IPS-20b (cell line): ENCODE results near the gene PTMA.

Experiments
- H3K27ac ChIP-seq: one replicate; pipeline ENCODE4 v1.5.1; 2013; ENCODE audit warnings: low read length
- H3K27me3 ChIP-seq: 2 replicates; pipeline ENCODE4 v1.6.1; 2013; ENCODE audit warnings: mild to moderate bottlenecking, low read length, inconsistent platforms; ENCODE audit not compliant: insufficient read depth
- H3K36me3 ChIP-seq: 2 replicates; pipeline ENCODE4 v1.6.1; 2013; ENCODE audit warnings: low read depth, mild to moderate bottlenecking, inconsistent platforms, low read length, moderate library complexity; ENCODE audit not compliant: insufficient read depth
- H3K4me1 ChIP-seq: 2 replicates; pipeline ENCODE4 v1.6.1; 2013; ENCODE audit warnings: mild to moderate bottlenecking, control low read depth, inconsistent platforms, low read length, moderate library complexity; ENCODE audit not compliant: insufficient read depth
- H3K4me3 ChIP-seq: 2 replicates; pipeline ENCODE4 v1.5.1; 2013; ENCODE audit warnings: mild to moderate bottlenecking, low read length, inconsistent platforms
- H3K9ac ChIP-seq: 2 replicates; pipeline ENCODE4 v1.6.1; 2013; ENCODE audit warnings: low read depth, mild to moderate bottlenecking, inconsistent platforms, low read length, moderate library complexity
- H3K9me3 ChIP-seq: 2 replicates; pipeline ENCODE4 v1.6.1; 2013; ENCODE audit warnings: mild to moderate bottlenecking, low read depth, low read length, inconsistent platforms; ENCODE audit not compliant: insufficient read depth

Gene PTMA

GRCh38 chr2:231666171-231667095 is 41.9 kb upstream of the PTMA start:
- Histone ChIP-seq H3K27me3 (peaks cover 2% of the 10 kb centered on the region; the same call in 1 of the 2 replicates), H3K27ac (peak overlapping the region; percentile 99), H3K9me3 (no peaks in the 10 kb centered on the region), H3K36me3 (no peaks in the 10 kb centered on the region), H3K4me1 (peaks cover 19% of the 10 kb centered on the region; the same call in 1 of the 2 replicates), H3K4me3 (peak overlapping the region; percentile 55; the same call in 1 of the 2 replicates), H3K9ac (peak overlapping the region; percentile 88)

- H3K9ac ChIP-seq = peak overlapping the region; percentile 88; the same call in 1 of the 2 replicates
- no peaks in the 10 kb centered on the region for H3K9me3 ChIP-seq
- peaks cover 23% of the 10 kb centered on the region; the same call in 1 of the 2 replicates for H3K4me1 ChIP-seq
- H3K4me3 ChIP-seq = peak overlapping the region; percentile 55; the same call in 1 of the 2 replicates
- no peaks in the 10 kb centered on the region for H3K27me3 ChIP-seq
- H3K36me3 ChIP-seq = no peaks in the 10 kb centered on the region
- H3K27ac ChIP-seq = peak overlapping the region; percentile 99
Measured at GRCh38 chr2:231667096-231667427, 41.3 kb upstream of the PTMA start.

GRCh38 chr2:231667496-231667895 is 40.8 kb upstream of the PTMA start:
- Histone ChIP-seq H3K36me3 (no peaks in the 10 kb centered on the region), H3K27me3 (no peaks in the 10 kb centered on the region), H3K4me1 (peaks cover 27% of the 10 kb centered on the region; the same call in 1 of the 2 replicates), H3K4me3 (no peak overlapping the region), H3K9ac (peak overlapping the region; percentile 88; the same call in 1 of the 2 replicates), H3K27ac (no peak overlapping the region), H3K9me3 (no peaks in the 10 kb centered on the region)

GRCh38 chr2:231668981-231669380 is 39.3 kb upstream of the PTMA start:
- Histone ChIP-seq H3K27ac (no peak overlapping the region), H3K9me3 (no peaks in the 10 kb centered on the region), H3K4me1 (peaks cover 27% of the 10 kb centered on the region; the same call in 1 of the 2 replicates), H3K9ac (no peak overlapping the region), H3K36me3 (no peaks in the 10 kb centered on the region), H3K27me3 (no peaks in the 10 kb centered on the region), H3K4me3 (no peak overlapping the region)

GRCh38 chr2:231671270-231672050 is 36.9 kb upstream of the PTMA start:
- H3K27me3 ChIP-seq = no peaks in the 10 kb centered on the region
- H3K36me3 ChIP-seq = no peaks in the 10 kb centered on the region
- peaks cover 31% of the 10 kb centered on the region; the same call in 1 of the 2 replicates for H3K4me1 ChIP-seq
- H3K9me3 ChIP-seq = no peaks in the 10 kb centered on the region
- H3K9ac ChIP-seq = peak overlapping the region; percentile 95; the same call in 1 of the 2 replicates
- H3K4me3 ChIP-seq = no peak overlapping the region
- H3K27ac ChIP-seq = peak overlapping the region; percentile 100

GRCh38 chr2:231672617-231673347 is 35.5 kb upstream of the PTMA start:
- peaks cover 27% of the 10 kb centered on the region; the same call in 1 of the 2 replicates for H3K4me1 ChIP-seq
- H3K27ac ChIP-seq = peak overlapping the region; percentile 100
- no peaks in the 10 kb centered on the region for H3K27me3 ChIP-seq
- no peaks in the 10 kb centered on the region for H3K36me3 ChIP-seq
- H3K9ac ChIP-seq = peak overlapping the region; percentile 95; the same call in 1 of the 2 replicates
- H3K4me3 ChIP-seq = peak overlapping the region; percentile 72
- no peaks in the 10 kb centered on the region for H3K9me3 ChIP-seq

GRCh38 chr2:231673348-231673770 is 35.0 kb upstream of the PTMA start:
- Histone ChIP-seq H3K9ac (peak overlapping the region; percentile 95; the same call in 1 of the 2 replicates), H3K4me3 (peak overlapping the region; percentile 72), H3K4me1 (peaks cover 27% of the 10 kb centered on the region; the same call in 1 of the 2 replicates)

GRCh38 chr2:231674587-231675338 is 33.6 kb upstream of the PTMA start:
- Histone ChIP-seq H3K36me3 (no peaks in the 10 kb centered on the region), H3K9me3 (no peaks in the 10 kb centered on the region), H3K27me3 (no peaks in the 10 kb centered on the region), H3K9ac (peak overlapping the region; percentile 51; the same call in 1 of the 2 replicates), H3K4me3 (no peak overlapping the region), H3K4me1 (peaks cover 27% of the 10 kb centered on the region; the same call in 1 of the 2 replicates), H3K27ac (peak overlapping the region; percentile 12)

More at GRCh38 chr2:231673348-231673770, 35.0 kb upstream of the PTMA start:
- Histone ChIP-seq H3K9me3 (no peaks in the 10 kb centered on the region), H3K27ac (peak overlapping the region; percentile 100), H3K27me3 (no peaks in the 10 kb centered on the region), H3K36me3 (no peaks in the 10 kb centered on the region)

GRCh38 chr2:231676243-231676642 is 32.1 kb upstream of the PTMA start:
- Histone ChIP-seq H3K9me3 (no peaks in the 10 kb centered on the region), H3K27me3 (no peaks in the 10 kb centered on the region), H3K9ac (no peak overlapping the region), H3K4me1 (peaks cover 25% of the 10 kb centered on the region; the same call in 1 of the 2 replicates), H3K4me3 (no peak overlapping the region), H3K36me3 (no peaks in the 10 kb centered on the region), H3K27ac (no peak overlapping the region)

- Histone ChIP-seq H3K27me3 (no peaks in the 10 kb centered on the region), H3K4me1 (peaks cover 16% of the 10 kb centered on the region; the same call in 1 of the 2 replicates), H3K27ac (no peak overlapping the region), H3K9ac (peak overlapping the region; percentile 59; the same call in 1 of the 2 replicates), H3K4me3 (no peak overlapping the region), H3K36me3 (no peaks in the 10 kb centered on the region), H3K9me3 (no peaks in the 10 kb centered on the region)
Measured at GRCh38 chr2:231677632-231678104, 30.7 kb upstream of the PTMA start.
